SK-N-MC (cell line): ENCODE measurements around the gene CROCC2.

Source experiments
- EZH2 ChIP-seq: fragments of 200-600 bp; sonication (generic); IDR thresholded peaks from one replicate; pipeline ENCODE4 v1.6.1; 2017; ENCODE audit warnings: antibody characterized with exemption
- FOXP2 ChIP-seq: optimal IDR thresholded peaks from 2 replicates; pipeline ENCODE3; 2011; ENCODE audit warnings: mild to moderate bottlenecking, moderate library complexity; ENCODE audit not compliant: insufficient read depth; ENCODE audit errors: extremely low read length, control extremely low read depth
- POLR2AphosphoS5 ChIP-seq: IDR thresholded peaks from 2 replicates; pipeline ENCODE4 v1.6.1; 2012; ENCODE audit warnings: mild to moderate bottlenecking, low read depth, low read length, borderline replicate concordance

DNA sequence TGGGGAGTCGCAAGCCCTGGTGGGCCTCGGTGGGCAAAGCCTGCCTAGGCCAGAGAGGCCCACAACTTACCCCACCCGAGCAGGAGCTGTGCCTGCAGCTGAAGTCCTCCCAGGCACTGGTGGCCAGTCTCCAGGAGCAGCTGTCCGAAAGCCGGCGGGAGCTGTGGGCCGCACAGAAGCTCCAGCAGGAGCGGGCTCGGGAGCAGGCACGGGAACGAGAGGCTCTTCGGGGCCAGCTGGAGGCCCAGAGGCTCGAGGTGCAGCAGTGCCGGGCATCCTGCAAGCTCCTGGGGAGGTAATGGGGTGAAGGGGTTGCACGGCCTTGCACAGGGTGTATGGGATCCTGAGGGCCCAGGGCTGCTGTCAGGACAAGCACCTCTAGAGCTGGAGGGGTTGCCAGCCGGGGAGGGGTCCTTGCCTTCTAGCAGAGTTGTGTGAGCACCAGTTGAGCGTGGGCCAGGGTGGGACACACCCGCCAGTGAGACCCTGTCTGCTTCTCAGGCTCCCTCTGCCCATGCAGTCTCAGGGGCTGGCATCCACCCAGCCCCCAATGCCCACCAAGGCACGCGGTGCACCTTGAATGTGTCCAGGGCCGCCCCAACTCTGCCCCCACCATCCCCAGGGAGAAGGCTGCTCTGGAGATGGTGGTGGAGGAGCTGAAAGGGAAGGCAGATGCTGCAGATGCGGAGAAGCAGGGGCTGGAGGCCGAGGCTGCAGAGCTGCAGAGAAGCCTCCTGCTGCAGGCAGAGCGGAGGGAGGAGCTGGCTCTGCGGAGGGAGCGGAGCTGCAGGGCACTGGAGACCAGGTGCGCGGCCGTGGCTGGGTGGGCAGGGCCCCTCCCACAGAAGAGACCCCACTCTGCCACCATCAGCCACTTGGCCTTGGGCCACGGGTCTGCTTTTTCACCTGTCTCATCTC, 27.2 kb downstream of the CROCC2 start:
- TF ChIP-seq EZH2 (no peak), POLR2AphosphoS5 (no peak), FOXP2 (no peak)
